GM21390 (cell line): ENCODE measurements around the gene MIOS.
A peak's percentile ranks its signal among the peaks of the same experiment; 100 is the strongest.
"Not testable (repeated sequence)": the region's sequence is repeated elsewhere in the genome, so short reads cannot be mapped to it uniquely, and the experiment has no call there.

Experiments used
- ATAC-seq: cut with Tn5 transposase; IDR thresholded peaks from one replicate; pipeline ENCODE4 v1.9.1; 2021; ENCODE audit not compliant: unreplicated experiment

The MIOS gene

GRCh38 chr7:7554021-7554432 lies 12.7 kb upstream of the MIOS start:
- ATAC-seq: no peak

DNA sequence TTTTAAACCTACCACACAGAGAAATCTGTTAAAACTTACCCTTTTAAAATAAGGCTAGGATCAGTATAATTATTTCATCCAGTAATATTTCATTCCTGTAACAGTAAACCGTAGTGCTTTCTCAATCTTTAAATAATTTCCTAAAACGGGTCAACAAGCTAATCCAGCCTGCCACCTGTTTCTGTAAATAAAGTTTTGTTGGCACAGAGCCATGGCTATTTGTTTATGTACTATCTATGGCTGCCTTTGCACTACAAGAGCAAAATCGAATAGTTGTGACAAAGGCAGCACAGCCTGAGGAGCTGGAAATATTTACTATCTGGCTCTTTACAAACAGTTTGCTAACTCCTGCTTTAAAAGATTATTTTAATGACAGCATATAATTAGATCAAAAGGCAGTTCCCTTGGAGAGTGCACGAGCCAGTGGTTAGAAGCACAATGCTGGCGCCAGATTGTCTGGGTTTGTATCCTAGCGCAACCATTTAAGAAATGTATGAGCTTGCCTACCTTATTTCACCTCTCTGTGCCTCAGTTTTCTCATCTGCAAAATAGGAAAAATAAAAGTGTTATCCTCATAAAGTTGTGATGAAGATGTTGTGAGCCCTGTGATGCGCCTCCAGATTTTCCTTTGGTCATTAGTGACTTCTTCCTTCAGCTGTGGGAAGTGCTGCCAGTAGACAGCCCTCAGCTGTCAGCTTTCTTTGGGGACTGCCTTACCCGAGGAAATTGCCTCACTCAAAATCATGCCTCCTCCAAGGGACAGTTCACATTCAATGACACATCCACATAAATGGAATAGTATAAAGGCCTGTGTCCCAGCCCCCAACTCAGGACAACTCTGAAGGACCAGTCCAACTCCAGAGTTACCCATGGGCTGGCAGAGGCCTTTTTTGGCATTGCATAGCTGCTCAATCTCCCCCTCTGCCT lies 11.8 kb upstream of the MIOS start:
- no peak for ATAC-seq

DNA sequence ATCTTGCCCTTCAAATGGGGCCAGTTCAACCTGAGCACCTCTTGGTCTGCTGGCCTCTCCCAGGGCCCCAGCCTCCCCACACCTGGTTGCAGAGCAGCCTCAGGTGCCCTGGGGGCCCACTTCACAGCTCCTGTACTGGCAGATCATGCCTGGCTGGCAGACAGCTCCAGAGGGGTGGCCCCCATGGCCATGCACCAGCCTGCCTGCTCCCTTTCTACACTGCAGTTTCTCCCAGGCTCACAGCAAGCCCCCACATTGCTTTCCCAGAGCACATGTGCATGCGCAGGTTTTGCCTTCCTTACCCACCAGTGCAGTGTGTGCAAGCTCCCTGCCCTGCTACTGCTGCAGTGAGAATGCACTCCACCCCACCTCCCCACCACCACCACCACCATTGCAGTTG lies 9.8 kb upstream of the MIOS start:
- ATAC-seq: no peak

- ATAC-seq: no peak
Observed at GRCh38 chr7:7557252-7557651, 9.4 kb upstream of the MIOS start.

- ATAC-seq: not testable (repeated sequence)
Observed at GRCh38 chr7:7561591-7561990, 5.1 kb upstream of the MIOS start.

GRCh38 chr7:7562736-7563135 lies 3.9 kb upstream of the MIOS start:
- no peak for ATAC-seq

- ATAC-seq: no peak
Observed at GRCh38 chr7:7563269-7563668, 3.4 kb upstream of the MIOS start.

DNA sequence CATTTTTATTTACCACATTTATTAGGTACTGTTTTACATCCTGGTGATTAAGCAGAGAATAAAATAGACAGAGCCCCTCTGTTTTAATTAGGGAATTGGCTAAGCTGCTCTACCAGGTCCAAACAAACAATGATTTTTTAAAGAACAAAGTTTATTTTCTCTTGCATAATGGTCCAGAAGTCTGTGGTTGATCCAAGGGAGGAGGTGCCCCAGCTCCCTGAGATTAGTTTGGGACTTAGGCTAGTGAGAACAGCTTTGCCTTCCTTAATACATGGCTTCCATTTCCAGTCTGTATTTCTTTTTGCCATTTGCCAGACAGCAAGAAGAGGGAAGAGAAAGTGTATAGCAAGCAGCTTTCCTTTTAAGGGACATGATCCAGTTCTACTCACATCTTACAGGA lies 2.9 kb upstream of the MIOS start:
- ATAC-seq: no peak

DNA sequence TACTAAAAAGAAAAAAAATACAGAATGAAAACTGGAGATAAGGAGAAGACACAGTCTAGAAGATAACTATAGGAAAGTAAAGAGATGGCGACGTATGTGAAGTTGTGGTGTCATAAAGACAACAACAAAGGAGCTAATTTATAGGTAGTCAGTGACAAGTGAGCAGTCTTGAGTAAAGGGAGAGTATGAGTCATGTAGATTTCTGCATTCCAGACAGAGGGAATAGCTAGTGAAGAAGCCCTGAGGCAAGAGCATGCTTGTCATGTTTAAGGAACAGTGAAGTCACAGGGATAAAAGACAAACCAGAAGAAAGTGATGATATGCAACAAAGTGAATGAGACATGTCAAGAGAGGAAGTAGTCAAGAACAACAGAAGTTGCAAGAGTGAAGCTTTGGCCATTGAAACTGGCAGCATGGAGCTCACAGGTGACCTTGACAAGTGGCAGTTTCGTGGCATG lies 2.3 kb upstream of the MIOS start:
- ATAC-seq: no peak

DNA sequence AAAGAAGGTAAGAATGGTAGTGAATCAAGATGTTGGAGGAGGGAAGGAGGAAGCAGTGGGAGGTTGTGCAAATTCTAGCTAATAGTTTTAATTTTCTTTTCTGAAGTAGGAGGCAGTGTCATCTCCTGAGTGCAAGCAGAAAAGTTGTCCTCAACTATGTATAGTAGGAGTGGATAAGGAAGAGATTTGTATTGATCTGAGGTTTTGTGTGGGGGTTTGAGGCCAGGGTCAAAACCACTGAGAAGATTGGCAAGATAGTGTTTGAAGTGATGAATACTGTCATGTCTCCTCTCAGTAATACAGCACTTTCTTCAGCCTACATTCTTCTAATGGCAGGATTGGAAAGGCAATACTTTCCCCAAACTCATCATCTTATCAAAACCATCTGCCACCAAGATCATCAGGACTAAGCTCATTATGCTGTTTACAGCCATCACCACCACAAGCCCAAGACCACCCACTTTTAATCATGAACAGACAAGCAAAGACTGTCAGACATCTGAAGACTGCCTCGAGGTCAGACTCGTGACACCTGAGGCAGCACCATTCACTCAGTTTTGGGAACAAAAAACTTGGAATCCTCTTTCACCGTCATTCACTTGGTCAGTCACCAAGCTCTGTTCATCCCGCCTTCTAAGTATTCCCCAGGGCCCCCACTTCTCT lies 1.5 kb upstream of the MIOS start:
- ATAC-seq: no peak

GRCh38 chr7:7565746-7566650 lies 686 bp upstream of the MIOS start:
- peak; percentile 10 for ATAC-seq

GRCh38 chr7:7567898-7568531 lies 1.3 kb downstream of the MIOS start:
- no peak for ATAC-seq

DNA sequence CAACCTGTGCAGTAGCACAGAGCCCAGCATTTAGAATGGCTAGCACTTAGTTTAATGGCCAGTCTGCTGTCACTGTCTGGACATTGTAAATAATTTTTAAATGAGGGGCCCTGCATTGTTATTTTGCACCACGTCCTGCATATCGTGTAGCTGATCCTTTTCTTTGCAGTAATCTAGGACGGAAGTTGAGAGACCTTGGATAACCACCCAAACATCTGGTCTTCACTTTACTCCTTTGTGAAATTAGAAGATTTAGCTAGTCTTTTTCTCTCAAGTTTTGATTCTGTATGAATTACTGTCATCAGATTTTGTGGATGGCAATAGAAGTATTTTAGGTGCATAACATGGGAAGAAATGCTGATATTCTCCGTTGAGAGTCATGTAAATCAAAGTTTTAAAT lies 1.9 kb downstream of the MIOS start:
- ATAC-seq: no peak

DNA sequence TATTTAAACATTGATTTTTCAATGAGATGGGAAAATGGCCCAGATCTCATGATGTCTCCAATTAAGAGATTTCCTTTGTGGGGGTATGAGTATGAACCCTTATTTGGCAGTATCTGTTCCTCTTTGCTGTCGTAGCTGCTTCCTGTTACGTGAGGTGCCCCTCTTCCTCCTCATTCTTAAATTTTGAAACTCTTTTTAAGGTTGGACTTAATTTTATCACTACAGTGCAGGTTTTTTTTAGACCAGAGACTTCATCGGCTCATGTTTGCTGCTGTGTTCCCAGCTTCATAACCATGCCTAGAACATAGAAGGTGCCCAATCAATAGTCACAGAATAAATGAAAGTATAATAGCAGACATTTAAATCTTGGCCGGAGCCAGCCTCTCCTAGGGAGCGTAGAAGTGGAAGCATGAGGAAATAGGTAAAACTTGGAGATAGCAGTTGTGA lies 2.4 kb downstream of the MIOS start:
- peak; percentile 45 for ATAC-seq

DNA sequence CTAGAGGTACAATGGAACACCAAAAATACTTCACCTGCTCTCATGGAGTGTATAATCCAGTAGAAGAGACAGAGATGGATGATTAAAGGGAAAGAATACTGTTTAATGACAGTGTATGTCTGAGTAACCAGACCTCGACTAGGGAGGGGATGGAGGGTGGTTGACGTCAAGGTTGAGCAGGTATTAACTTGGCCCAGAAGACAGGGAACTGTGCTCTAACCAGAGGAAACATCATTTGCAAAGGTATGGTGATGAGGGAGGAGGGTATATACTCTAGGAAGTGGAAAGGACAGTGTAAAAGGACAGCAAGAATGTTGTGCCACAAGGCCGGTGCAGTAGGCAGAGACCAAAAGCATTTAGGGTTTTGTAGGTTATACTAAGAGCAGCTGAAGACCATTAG lies 2.9 kb downstream of the MIOS start:
- ATAC-seq: peak; percentile 13

DNA sequence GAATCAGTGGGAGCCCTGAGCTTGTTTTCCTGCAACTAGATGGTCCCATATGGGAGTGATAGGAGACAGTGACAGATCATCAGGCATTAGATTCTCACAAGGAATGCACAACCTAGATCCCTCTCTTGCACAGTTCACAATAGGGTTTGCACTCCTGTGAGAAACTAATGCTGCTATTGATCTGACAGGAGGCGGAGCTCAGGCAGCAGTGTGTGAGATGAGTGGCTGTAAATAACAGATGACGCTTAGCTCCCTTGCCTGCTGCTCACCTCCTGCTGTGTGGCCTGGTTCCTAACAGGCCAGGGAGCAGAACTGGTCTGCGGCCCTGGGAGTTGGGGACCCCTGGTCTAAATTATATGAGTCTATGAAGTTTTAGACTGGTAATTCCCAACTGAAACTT lies 3.9 kb downstream of the MIOS start:
- ATAC-seq: no peak

DNA sequence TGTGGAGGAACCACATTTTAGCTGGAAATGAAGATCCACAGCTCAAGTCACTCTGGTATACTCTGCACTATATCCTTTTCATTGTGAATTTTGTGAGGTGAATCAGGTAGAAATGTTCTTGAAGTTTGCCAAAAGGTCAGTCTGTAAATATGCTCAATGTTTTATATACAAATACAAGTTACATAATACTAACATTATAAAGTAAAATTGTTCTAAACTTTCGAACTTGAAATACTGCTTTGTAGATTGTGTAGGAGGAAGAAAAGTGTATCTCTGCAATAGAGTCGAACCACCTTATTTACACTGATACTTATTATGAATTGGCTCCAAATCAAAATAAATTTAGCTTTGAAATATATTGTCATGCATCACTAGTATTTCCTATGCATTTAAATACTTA lies 7.0 kb downstream of the MIOS start:
- ATAC-seq: no peak

GRCh38 chr7:7576344-7576743 lies 9.7 kb downstream of the MIOS start:
- ATAC-seq: no peak

- peak; percentile 77 for ATAC-seq
Observed at GRCh38 chr7:7577888-7578287, 11.2 kb downstream of the MIOS start.

DNA sequence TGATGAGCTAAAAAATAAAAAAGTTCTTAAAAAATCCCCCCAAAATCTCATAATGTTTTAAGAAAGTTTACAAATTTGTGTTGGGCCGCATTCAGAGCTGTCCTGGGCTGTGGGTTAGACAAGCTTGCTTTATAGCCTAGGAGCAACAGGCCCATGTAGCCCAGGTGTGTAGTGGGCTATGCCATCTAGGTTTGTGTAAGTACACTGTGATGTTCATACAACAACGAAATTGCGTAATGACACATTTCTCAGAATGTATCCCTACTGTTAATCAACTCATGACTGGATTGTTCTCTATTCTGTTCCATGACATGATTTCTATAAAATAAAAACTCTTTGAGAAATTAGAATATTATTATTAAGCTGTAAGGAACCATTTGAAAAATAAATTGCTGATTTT lies 13.0 kb downstream of the MIOS start:
- ATAC-seq: no peak
